SK-N-SH treated with all-trans-retinoic acid at 6 μM for 48 hours (cell line): ENCODE results near the gene CCDC181.

ENCODE experiments used
- BACH2 ChIP-seq: fragments of 250-450 bp; sonication (Bioruptor Pico); IDR thresholded peaks from 2 replicates; pipeline ENCODE4 v1.9.0; 2021; ENCODE audit warnings: mild to moderate bottlenecking, borderline replicate concordance
- OSR1 ChIP-seq: fragments of 250-450 bp; sonication (Bioruptor Pico); IDR thresholded peaks from 2 replicates; pipeline ENCODE4 v1.8.0; 2022; ENCODE audit warnings: moderate library complexity, mild to moderate bottlenecking, inconsistent platforms
- PATZ1 ChIP-seq: fragments of 250-450 bp; sonication (Bioruptor Pico); IDR thresholded peaks from 2 replicates; pipeline ENCODE4 v1.8.0; 2020; ENCODE audit warnings: mild to moderate bottlenecking, moderate library complexity, borderline replicate concordance
- PPARA ChIP-seq: fragments of 250-450 bp; sonication (Bioruptor Pico); IDR thresholded peaks from 2 replicates; pipeline ENCODE4 v1.5.0; 2020; ENCODE audit warnings: mild to moderate bottlenecking, borderline replicate concordance
- RARB ChIP-seq: fragments of 250-450 bp; sonication (Bioruptor Pico); IDR thresholded peaks from 2 replicates; pipeline ENCODE4 v1.8.0; 2021; ENCODE audit warnings: mild to moderate bottlenecking, moderate library complexity
- SNAI2 ChIP-seq: fragments of 250-450 bp; sonication (Bioruptor Pico); IDR thresholded peaks from 2 replicates; pipeline ENCODE4 v1.5.0; 2020; ENCODE audit warnings: mild to moderate bottlenecking, moderate library complexity
- ZC3H10 ChIP-seq: fragments of 250-450 bp; sonication (Bioruptor Pico); IDR thresholded peaks from 2 replicates; pipeline ENCODE4 v1.5.1; 2021; ENCODE audit warnings: mild to moderate bottlenecking, moderate library complexity
- ZFP3 ChIP-seq: fragments of 250-450 bp; sonication (Bioruptor Pico); IDR thresholded peaks from 2 replicates; pipeline ENCODE4 v1.5.0; 2020; ENCODE audit warnings: mild to moderate bottlenecking, moderate library complexity
- ZNF565 ChIP-seq: fragments of 450-650 bp; formaldehyde crosslinking; conservative IDR thresholded peaks from 2 replicates; pipeline ENCODE4 v1.5.0; 2020; ENCODE audit warnings: low read depth, mild to moderate bottlenecking, moderate library complexity

GRCh38 chr1:169345511-169345910 lies 81.8 kb downstream of the CCDC181 start:
- TF ChIP-seq OSR1 (CRISPR knock-in tag) = no peak
- no peak for TF ChIP-seq SNAI2
- TF ChIP-seq ZFP3 (CRISPR knock-in tag) = no peak
- TF ChIP-seq PPARA (CRISPR knock-in tag) = no peak
- no peak for TF ChIP-seq ZC3H10
- no peak for TF ChIP-seq PATZ1 (CRISPR knock-in tag)
- no peak for TF ChIP-seq BACH2 (CRISPR knock-in tag)
- no peak for TF ChIP-seq ZNF565 (CRISPR knock-in tag)
- no peak for TF ChIP-seq RARB (CRISPR knock-in tag)
